Parathyroid adenoma (tissue), 2 donors: ENCODE measurements around the gene ITGB5.
A peak's percentile ranks its signal among the peaks of the same experiment; 100 is the strongest.

Experiments used
- H2AFZ ChIP-seq: fragments of 300-600 bp; sonication (generic); one replicate; pipeline ENCODE4 v1.7.0; 2017; ENCODE audit warnings: antibody characterized with exemption, mild to moderate bottlenecking
- H3K27ac ChIP-seq: fragments of 300-600 bp; sonication (generic); one replicate; pipeline ENCODE4 v1.7.0; 2017
- H3K27me3 ChIP-seq: fragments of 300-600 bp; sonication (generic); one replicate; pipeline ENCODE4 v1.7.0; 2017; ENCODE audit warnings: low read length; ENCODE audit not compliant: control insufficient read depth, insufficient read depth
- H3K36me3 ChIP-seq: fragments of 300-600 bp; sonication (generic); one replicate; pipeline ENCODE4 v1.7.0; 2017; ENCODE audit warnings: low read length; ENCODE audit not compliant: control insufficient read depth, insufficient read depth
- H3K4me1 ChIP-seq: fragments of 300-600 bp; sonication (generic); one replicate; pipeline ENCODE4 v1.7.0; 2017; ENCODE audit warnings: control low read depth
- H3K4me2 ChIP-seq: fragments of 300-600 bp; sonication (generic); one replicate; pipeline ENCODE4 v1.7.0; 2017; ENCODE audit warnings: low read length
- H3K4me3 ChIP-seq: fragments of 300-600 bp; sonication (generic); one replicate; pipeline ENCODE4 v1.7.0; 2017; ENCODE audit warnings: low read depth, low read length
- H3K79me2 ChIP-seq: fragments of 300-600 bp; sonication (generic); one replicate; pipeline ENCODE4 v1.7.0; 2017; ENCODE audit warnings: control low read depth
- H3K9ac ChIP-seq: fragments of 300-600 bp; sonication (generic); one replicate; pipeline ENCODE4 v1.7.0; 2017; ENCODE audit warnings: mild to moderate bottlenecking
- H3K9me3 ChIP-seq: fragments of 300-600 bp; sonication (generic); one replicate; pipeline ENCODE4 v1.7.0; 2017; ENCODE audit warnings: low read length; ENCODE audit not compliant: control insufficient read depth
- CTCF ChIP-seq: fragments of 300-600 bp; sonication (generic); IDR thresholded peaks from one replicate; pipeline ENCODE4 v1.7.0; 2017; ENCODE audit warnings: antibody characterized with exemption, mild to moderate bottlenecking
- donor health status: primary hyperparathyroidism.

ITGB5 gene

GRCh38 chr3:124780356-124780755, 106.8 kb downstream of the ITGB5 start:
- H3K27ac ChIP-seq: peak overlapping the region; percentile 94
- peaks cover 59% of the 10 kb centered on the region for H3K4me1 ChIP-seq
- no peak overlapping the region for H3K4me2 ChIP-seq
- no peaks in the 10 kb centered on the region for H3K27me3 ChIP-seq
- peak overlapping the region; percentile 92 for H2AFZ ChIP-seq
- H3K9ac ChIP-seq: no peak overlapping the region
- H3K79me2 ChIP-seq: no peaks in the 10 kb centered on the region
- H3K36me3 ChIP-seq: no peaks in the 10 kb centered on the region
- no peak for TF ChIP-seq CTCF
- no peak overlapping the region for H3K4me3 ChIP-seq
- H3K9me3 ChIP-seq: no peaks in the 10 kb centered on the region

DNA sequence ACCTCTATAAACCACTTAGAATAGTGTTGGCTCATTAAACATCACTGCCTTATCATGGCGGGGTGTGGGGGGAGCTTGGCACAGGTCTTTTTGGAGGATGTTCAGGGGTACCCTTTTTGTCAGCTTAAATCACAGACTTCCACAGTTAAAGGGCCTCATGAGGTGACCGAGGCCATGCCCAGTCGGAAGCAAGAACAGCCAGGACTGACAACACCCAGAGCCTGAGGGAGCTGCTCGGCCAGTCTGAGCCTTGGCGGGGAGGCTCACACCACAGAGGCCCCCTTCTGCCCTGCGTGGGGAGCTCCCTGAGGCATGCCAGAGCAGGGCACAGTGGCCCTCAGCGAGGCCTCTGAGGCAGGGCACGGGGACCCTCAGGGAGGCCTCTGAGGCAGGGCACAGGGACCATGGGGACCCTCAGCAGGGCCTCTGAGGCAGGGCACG, 107.4 kb downstream of the ITGB5 start:
- TF ChIP-seq CTCF: no peak
- Histone ChIP-seq H2AFZ (no peak overlapping the region), H3K4me3 (no peak overlapping the region), H3K27ac (peak overlapping the region; percentile 94), H3K36me3 (no peaks in the 10 kb centered on the region), H3K4me2 (no peak overlapping the region), H3K79me2 (no peaks in the 10 kb centered on the region), H3K27me3 (no peaks in the 10 kb centered on the region), H3K9ac (no peak overlapping the region), H3K9me3 (no peaks in the 10 kb centered on the region), H3K4me1 (peaks cover 62% of the 10 kb centered on the region)

GRCh38 chr3:124779116-124779515, 108.0 kb downstream of the ITGB5 start:
- H3K4me1 ChIP-seq: peaks cover 61% of the 10 kb centered on the region
- no peaks in the 10 kb centered on the region for H3K79me2 ChIP-seq
- no peak overlapping the region for H3K9ac ChIP-seq

DNA sequence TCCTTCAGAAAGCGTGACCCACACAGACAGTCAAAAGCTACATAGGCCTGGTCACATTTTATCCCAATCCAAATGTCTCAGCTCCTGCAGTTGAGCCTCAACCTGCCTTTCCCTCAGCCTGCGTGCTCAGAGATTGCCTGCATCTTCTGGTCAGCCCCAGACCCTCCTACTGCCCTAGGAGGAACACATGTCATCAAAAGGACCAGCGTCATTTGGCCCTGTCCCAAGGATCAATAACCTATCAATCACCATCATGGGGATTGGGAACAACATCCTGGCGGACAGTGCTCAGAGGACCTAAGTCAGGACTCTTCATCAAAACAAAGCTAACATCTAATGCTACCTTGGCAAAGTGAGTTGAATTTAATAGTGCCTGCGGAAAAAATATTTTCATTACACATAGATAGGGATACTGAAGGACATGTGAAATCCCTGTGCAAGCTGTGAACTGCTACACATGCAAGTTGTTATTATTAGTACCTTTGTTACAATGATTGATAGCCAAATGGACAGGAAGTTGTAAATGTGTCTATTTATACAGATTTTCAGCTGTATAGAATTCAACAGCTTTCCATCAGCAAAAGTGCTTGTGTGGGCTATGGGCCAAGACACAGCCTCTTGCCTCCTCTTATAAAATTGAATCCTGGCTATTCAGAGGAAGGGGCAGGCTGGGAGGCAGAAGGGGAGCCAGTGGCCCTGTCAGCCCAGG, 109.2 kb downstream of the ITGB5 start:
- H3K27me3 ChIP-seq: no peaks in the 10 kb centered on the region
- no peak overlapping the region for H3K27ac ChIP-seq
- H3K9me3 ChIP-seq: no peaks in the 10 kb centered on the region

More at GRCh38 chr3:124779116-124779515, 108.0 kb downstream of the ITGB5 start:
- Histone ChIP-seq H3K9me3 (no peaks in the 10 kb centered on the region), H3K27ac (no peak overlapping the region), H3K36me3 (no peaks in the 10 kb centered on the region), H2AFZ (no peak overlapping the region), H3K27me3 (no peaks in the 10 kb centered on the region), H3K4me2 (no peak overlapping the region), H3K4me3 (no peak overlapping the region)
- no peak for TF ChIP-seq CTCF

More for the DNA sequence above, 109.2 kb downstream of the ITGB5 start:
- peaks cover 68% of the 10 kb centered on the region for H3K4me1 ChIP-seq
- H3K4me3 ChIP-seq: no peak overlapping the region
- H2AFZ ChIP-seq: no peak overlapping the region
- no peak overlapping the region for H3K9ac ChIP-seq
- H3K79me2 ChIP-seq: no peaks in the 10 kb centered on the region
- no peaks in the 10 kb centered on the region for H3K36me3 ChIP-seq
- H3K4me2 ChIP-seq: no peak overlapping the region
- TF ChIP-seq CTCF: no peak
